Uterus (tissue), 4 donors: Measurements from ENCODE around the gene RASSF8. TPM values are rescaled to one million over a fixed set of nuclear protein-coding genes. Genes with fewer than 3 reads are reported as not detected.

Source experiments
- DNase-seq, 2 donors: peaks; one replicate each; pipeline ENCODE4 v3.0.0-alpha.2; 2019 to 2020
- H3K27ac ChIP-seq, 2 donors: fragments of 200-600 bp; sonication (generic); 1 replicate in 1 of 2; 2 replicates in 1 of 2; pipeline ENCODE4 v1.5.1; 2016 to 2018
- H3K27me3 ChIP-seq, 2 donors: fragments of 200-600 bp; sonication (generic); one replicate each; pipeline ENCODE4 v1.5.1; 2018 to 2019; ENCODE audit warnings: control low read depth in 1 of 2
- H3K36me3 ChIP-seq, 2 donors: fragments of 200-600 bp; sonication (generic); one replicate each; pipeline ENCODE4 v1.5.1; 2019; ENCODE audit warnings: control low read depth in 1 of 2
- H3K4me1 ChIP-seq, 2 donors: fragments of 200-600 bp; sonication (generic); one replicate each; pipeline ENCODE4 v1.5.1; 2018 to 2019; ENCODE audit warnings: control low read depth in 1 of 2
- H3K4me3 ChIP-seq, 2 donors: fragments of 200-600 bp; sonication (generic); 1 replicate in 1 of 2; 2 replicates in 1 of 2; pipeline ENCODE4 v1.5.1; 2018 to 2019; ENCODE audit warnings: mild to moderate bottlenecking in 1 of 2
- H3K9me3 ChIP-seq, 2 donors: fragments of 200-600 bp; sonication (generic); one replicate each; pipeline ENCODE4 v1.5.1; 2019; ENCODE audit warnings: control low read depth in 1 of 2
- POLR2A ChIP-seq, 2 donors: fragments of 450-650 bp; IDR thresholded peaks; one replicate each; pipeline ENCODE4 v1.6.1; 2016; ENCODE audit warnings: antibody characterized with exemption in 2 of 2, mild to moderate bottlenecking in 1 of 2, moderate library complexity in 1 of 2
- intact Hi-C: fragments of 100-400 bp; cut with DNase I; formaldehyde crosslinking; loops from one replicate; pipeline ENCODE4 v1.15.1; 2023; ENCODE audit warnings: low total_unique reads
- total RNA-seq, 4 donors: library from RNA; depleted of rRNA in 3 of 4; stranded (reverse); fragments of >200 nt in 3 of 4; gene quantifications; one replicate each; pipeline versions ENCODE4 v1.1.0 to v1.2.4, GENCODE V29; 2014 to 2023
- TF ChIP-seq, protein P1 (sequence below), 4 experiments: fragments of 200-600 bp in 2 of 4; fragments of 450-650 bp in 2 of 4; sonication (generic) in 2 of 4; IDR thresholded peaks; one replicate each; pipeline ENCODE4 v1.5.1; 2016 to 2019; ENCODE audit warnings: antibody characterized with exemption in 4 of 4, mild to moderate bottlenecking in 2 of 4, moderate library complexity in 1 of 4
- donor health status: DM: yes; HTN: yes; CAD: no.

The RASSF8 gene
- total RNA-seq, 4 donors from 2014 or later: 54.1 to 174 (median 119) TPM

DNA sequence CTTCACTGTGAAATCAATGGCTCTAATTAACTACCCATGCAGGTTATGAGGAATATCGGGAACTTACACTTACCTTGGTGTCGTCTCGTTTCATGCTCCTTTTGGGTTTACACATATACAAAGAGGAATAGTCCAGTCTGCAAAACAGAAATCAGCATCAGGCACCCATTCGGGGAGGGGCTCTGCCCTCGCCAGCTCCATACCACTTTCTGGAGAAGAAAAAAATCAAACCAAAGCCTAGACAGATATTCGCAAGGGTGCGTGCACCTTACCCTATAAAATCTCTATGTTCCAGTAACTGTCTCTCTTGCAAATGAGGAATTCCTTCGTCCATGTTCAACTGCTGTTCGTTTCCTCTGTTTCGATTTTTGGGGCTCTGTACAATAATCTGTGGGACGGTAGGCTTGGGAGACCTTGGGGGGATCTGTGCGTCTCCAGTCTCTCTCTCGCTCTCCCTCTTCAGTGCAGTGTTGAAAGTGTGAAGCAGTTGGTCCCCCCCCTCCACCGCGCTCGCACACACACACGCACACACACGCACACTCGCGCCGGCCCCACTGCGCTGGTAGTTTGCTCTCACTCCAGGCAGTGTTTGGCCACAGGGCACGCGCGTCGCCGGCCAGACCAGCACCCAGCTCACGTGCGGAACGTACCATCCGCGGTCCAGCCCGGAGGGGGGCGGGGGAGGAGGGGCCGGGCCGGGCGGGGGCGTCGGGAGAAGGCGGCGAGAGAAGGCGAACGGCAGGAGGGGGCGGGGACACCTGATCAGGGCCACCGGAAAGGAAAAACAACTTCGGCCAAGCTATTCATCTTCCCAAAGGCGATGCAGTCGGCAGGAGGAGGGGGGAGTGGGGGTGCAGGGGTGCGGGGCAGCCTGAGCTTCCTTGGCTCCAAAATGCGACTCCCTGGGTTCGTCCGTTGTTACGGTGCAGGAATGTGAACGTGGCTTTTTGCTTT, 166.2 kb downstream of the RASSF8 start, which contains the start of gene BHLHE41:
BHLHE41 (minus strand) TSS at position 592 of the 954 bp plus-strand sequence; CDS start at position 334, 258 bp downstream.
- Histone ChIP-seq H3K36me3 (no peaks in the 10 kb centered on the region), H3K9me3 (no peaks in the 10 kb centered on the region), H3K4me3 (peak within 1 kb of the TSS; percentile 52 to 78), H3K27ac (peak within 1 kb of the TSS; percentile 96 to 97), H3K27me3 (no peaks in the 10 kb centered on the region), H3K4me1 (peaks cover 0 to 8% of the 10 kb centered on the region in 2 donors)
- intact Hi-C loops: no loop called here
- DNase-seq: peak; percentile 74 to 82
- TF ChIP-seq, protein P1, sequence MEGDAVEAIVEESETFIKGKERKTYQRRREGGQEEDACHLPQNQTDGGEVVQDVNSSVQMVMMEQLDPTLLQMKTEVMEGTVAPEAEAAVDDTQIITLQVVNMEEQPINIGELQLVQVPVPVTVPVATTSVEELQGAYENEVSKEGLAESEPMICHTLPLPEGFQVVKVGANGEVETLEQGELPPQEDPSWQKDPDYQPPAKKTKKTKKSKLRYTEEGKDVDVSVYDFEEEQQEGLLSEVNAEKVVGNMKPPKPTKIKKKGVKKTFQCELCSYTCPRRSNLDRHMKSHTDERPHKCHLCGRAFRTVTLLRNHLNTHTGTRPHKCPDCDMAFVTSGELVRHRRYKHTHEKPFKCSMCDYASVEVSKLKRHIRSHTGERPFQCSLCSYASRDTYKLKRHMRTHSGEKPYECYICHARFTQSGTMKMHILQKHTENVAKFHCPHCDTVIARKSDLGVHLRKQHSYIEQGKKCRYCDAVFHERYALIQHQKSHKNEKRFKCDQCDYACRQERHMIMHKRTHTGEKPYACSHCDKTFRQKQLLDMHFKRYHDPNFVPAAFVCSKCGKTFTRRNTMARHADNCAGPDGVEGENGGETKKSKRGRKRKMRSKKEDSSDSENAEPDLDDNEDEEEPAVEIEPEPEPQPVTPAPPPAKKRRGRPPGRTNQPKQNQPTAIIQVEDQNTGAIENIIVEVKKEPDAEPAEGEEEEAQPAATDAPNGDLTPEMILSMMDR (IDR thresholded peaks at IDR 0.05): peak in 1 of 4 experiments; percentile 6
- peak in 1 of 2 donors; percentile 80 for TF ChIP-seq POLR2A (IDR thresholded peaks at IDR 0.05)

DNA sequence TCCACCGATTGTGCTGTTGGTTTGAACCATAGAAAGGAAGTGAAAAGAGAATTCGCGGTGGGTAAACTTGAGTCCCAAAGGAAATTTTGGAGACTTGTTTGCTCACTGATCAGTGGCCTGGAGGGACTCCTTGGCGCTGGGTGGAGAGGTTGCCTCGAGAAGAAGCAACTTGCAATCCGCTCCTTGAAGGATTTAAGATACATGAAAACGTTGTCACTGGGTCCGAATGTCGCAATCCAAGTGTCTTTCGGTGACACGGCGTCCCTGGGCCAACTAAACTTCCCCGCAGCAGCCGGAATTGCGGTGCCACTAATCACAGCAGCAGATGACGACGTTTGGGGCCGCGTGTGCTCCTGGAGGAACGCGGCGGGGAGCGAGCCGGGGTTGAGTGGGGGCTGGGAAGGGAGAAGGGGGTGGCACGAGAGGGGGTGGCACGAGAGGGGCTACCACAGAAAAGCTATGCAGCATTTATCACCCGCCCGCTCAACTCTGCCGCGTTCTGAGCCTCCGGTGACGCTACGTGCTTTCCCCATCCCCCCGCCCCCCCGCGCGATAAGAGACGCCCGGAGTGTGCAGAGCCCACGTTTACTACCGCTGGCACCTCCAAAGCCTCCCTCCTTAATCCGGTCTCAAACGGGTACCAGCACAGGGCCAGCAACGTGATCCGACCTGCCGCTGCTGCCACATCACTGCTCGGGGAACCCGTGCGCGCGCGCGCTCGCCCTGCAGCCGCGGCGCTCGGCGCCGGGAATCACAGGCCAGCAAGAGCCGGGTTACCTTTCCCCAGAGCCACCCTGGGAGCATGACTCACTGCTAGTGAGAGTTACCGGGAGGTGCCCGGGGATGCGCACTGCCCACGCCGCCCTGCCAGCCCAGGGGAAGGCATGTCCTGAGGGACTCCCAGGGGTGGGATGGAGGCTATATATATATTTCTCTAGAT, 167.2 kb downstream of the RASSF8 start:
- Histone ChIP-seq H3K36me3 (no peaks in the 10 kb centered on the region), H3K9me3 (no peaks in the 10 kb centered on the region), H3K4me3 (peak overlapping the region; percentile 52 to 78), H3K27ac (peak overlapping the region; percentile 96 to 97), H3K27me3 (no peaks in the 10 kb centered on the region), H3K4me1 (peaks cover 0 to 5% of the 10 kb centered on the region in 2 donors)
- peak; percentile 80 to 85 for DNase-seq
- intact Hi-C loops: no loop called here
- peak in 1 of 2 donors; percentile 68 for TF ChIP-seq POLR2A (IDR thresholded peaks at IDR 0.05)
- TF ChIP-seq, protein P1 (IDR thresholded peaks at IDR 0.05): no peak

DNA sequence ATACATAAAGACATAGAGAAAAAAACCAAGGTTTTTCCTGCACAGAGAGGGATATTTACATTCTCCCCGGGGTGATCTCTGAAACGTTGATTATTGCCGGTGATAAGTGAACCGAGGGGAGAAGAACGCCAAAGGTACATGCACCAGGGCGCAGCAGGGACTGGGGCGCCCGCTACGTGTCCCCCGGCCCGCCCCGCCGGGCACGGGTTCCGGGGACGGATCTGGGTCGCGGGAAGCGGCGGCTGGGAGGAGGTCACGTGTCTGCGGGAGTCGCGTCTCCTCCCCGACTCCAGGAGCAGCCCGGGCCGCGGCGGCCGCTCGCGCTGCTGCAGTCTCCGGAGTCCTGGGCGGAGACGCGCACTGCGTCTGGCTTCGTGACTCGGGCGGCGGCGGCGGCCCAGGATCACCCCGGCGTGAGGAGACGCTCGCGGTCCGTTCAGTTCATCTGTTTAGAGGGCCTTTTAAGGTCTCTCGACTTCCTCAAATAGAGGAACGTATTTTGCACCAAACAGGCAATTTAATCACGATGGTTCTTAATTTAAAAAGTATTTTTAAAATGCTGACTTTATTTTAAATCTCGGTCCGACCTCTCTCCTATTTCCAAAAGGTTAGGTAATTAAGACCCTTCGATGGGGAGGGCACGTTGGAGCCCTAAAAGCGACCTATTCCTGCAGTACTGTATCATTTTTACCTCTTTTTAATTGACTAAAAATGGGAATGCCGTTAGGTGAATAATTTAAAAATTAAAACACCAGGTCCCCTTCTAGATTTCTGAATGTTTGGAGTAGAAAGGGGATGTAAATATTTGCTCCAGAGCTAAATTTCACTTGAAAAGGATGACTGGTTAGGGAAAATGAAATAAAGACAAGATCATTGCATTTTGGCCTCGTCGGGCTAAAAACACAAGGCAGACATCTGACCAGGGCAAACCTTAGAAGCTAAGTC, 168.1 kb downstream of the RASSF8 start:
- H3K4me3 ChIP-seq: peak overlapping the region; percentile 52 to 78
- peak overlapping the region; percentile 96 to 97 for H3K27ac ChIP-seq
- H3K36me3 ChIP-seq: no peaks in the 10 kb centered on the region
- no peaks in the 10 kb centered on the region for H3K27me3 ChIP-seq
- peak; percentile 79 to 87 for DNase-seq
- intact Hi-C loops: no loop called here
- H3K4me1 ChIP-seq: no peaks in the 10 kb centered on the region
- no peaks in the 10 kb centered on the region for H3K9me3 ChIP-seq
- TF ChIP-seq POLR2A (IDR thresholded peaks at IDR 0.05): peak; percentile 4 to 22
- TF ChIP-seq, protein P1 (IDR thresholded peaks at IDR 0.05): peak in 2 of 4 experiments; percentile 21 to 22

DNA sequence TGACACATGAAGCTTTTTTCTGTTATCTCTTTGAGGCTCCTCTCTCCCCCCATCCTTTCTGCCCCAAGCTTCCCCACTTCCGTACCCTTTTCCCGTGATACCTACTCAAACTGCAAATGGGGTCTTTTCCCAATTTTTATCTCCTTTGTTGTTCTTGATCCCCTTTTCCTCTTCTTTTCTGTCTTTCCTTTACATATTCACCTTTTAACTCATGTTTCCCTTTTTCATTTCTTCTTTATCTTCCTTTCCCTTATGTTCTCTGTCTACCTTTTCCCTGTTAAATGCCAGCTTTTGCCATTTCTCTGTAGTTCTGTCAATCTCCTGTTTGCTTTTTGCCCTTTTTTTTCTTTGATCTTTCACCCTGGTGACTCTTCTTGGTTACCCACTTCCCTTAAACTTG, 168.9 kb downstream of the RASSF8 start:
- TF ChIP-seq, protein P1 (IDR thresholded peaks at IDR 0.05): no peak
- no peak for TF ChIP-seq POLR2A (IDR thresholded peaks at IDR 0.05)
- H3K9me3 ChIP-seq: no peaks in the 10 kb centered on the region
- peak overlapping the region in 1 of 2 donors; percentile 97 for H3K27ac ChIP-seq
- H3K4me1 ChIP-seq: no peaks in the 10 kb centered on the region
- H3K36me3 ChIP-seq: no peaks in the 10 kb centered on the region
- H3K27me3 ChIP-seq: no peaks in the 10 kb centered on the region
- H3K4me3 ChIP-seq: no peak overlapping the region
- no peak for DNase-seq
- intact Hi-C loops: no loop called here
